ENCODE results near the gene DUSP7.
"Not testable (repeated sequence)": the region's sequence is repeated elsewhere in the genome, so short reads cannot be mapped to it uniquely, and the experiment has no call there.

The DUSP7 gene

GRCh38 chr3:52044869-52045619, 11.3 kb downstream of the DUSP7 start:
- DNase-seq, result no peak

GRCh38 chr3:52043750-52044149, 12.6 kb downstream of the DUSP7 start:
- no peak for DNase-seq

- DNase-seq, result not testable (repeated sequence)
These were observed 13.3 kb downstream of the DUSP7 start for GRCh38 chr3:52043039-52043438.

GRCh38 chr3:52041118-52041731, 15.1 kb downstream of the DUSP7 start:
- DNase-seq, result no peak

- DNase-seq, result no peak
These were observed 15.8 kb downstream of the DUSP7 start for GRCh38 chr3:52040600-52040999.

DNA sequence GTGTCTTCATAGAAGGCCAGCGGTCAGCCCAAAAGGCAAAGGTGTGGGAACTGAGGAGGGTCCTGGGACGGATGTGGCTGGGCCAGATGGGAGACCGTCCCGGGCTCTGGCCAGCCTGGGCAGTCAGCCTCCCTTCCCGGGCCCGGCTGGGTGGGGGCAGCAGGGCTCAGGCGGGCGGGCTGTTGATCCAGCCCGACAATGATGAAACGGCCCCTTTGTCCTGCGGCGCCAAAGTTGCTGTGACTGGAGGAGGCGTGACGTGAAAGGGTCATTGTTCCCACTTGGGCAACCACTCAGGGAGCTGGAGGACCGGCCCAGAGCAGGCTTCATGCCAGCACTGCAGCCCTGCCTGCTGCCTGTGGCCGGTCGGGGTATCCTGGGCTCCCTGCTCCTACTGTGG, 16.5 kb downstream of the DUSP7 start:
- peak; percentile 32 for DNase-seq

DNA sequence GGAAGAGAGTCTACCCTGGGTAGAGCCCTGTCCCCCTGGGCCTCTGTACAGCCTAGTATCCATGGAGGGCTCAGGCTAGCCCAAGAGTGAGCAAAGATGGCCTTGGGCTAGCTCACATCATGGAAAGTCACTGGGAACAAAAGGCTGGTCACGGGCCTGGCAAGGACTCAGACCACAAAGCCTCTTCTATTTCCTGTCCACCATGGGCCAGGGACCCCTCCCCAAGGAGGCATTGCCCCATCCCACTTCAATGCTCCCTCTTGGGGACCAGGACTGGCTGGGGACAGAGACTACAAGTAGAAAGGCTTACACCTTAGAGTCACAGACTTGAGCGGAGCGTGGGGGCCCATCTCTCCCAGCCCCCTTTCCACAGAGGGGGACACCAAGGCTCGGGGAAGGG, 16.9 kb downstream of the DUSP7 start:
- DNase-seq, result no peak

DNA sequence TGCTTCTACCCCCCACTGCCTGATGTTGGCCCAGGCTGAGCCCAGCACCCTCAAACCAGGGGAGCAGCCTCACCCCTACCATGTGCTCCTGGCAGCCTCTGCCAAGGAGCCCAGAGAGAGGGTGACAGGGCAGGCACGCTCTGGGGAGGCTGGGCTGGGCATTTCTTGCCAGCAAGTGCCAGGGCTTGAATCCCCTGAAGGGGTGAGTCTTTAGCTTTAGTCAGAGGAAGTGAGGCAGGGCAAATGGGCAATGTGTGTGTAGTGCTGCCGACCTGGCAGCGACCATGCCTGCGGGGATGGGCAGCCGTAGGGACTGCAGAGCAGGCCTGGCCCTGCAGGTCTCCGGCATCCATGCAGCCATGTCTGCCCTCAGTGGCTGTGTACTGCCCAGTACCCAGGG, 18.1 kb downstream of the DUSP7 start:
- no peak for DNase-seq

GRCh38 chr3:52037291-52037690, 19.1 kb downstream of the DUSP7 start:
- no peak for DNase-seq

- DNase-seq, result no peak
These were observed 19.5 kb downstream of the DUSP7 start for GRCh38 chr3:52036829-52037228.

DNA sequence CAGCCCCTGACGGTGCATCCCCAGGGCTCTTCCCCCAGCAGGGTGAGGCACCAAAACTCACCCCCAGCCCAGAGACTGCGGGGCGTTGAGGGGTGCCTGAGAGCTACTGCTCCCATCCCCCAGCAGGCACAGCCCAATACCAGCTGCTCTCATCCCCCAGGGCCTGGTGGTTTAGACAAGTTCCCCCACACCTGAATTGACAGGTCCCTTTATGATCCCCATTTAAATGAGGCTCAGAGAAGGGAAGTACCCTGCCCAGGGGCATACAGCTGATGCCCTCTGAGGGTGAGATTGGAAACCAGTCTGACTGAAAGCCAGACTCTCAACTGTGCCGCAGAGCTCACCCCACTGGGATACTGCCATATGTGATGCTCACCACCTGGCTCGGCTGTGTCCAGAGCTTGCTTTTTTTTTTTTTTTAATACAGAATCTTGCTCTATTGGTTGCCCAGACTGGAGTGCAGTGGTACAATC, 20.1 kb downstream of the DUSP7 start:
- DNase-seq, result no peak

DNA sequence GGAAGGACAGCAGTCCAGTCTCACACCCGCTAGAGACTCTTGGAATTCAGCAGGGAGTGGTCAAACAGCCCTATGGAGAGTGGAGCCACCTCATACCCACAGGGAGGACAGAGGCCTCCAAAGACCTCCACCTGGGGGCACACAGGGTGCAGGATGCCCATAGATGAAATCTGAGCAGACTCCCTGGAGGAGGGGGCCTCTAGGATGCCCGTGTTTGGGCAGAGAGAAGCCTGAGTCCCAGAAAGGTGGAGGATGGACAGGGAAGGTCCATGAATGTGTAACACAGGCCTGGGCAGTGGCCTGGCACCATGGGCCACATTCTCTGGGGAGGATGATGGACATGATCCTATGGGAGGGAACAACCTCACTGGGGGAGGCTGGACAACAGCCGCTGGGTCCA, 21.7 kb downstream of the DUSP7 start:
- DNase-seq, result no peak

DNA sequence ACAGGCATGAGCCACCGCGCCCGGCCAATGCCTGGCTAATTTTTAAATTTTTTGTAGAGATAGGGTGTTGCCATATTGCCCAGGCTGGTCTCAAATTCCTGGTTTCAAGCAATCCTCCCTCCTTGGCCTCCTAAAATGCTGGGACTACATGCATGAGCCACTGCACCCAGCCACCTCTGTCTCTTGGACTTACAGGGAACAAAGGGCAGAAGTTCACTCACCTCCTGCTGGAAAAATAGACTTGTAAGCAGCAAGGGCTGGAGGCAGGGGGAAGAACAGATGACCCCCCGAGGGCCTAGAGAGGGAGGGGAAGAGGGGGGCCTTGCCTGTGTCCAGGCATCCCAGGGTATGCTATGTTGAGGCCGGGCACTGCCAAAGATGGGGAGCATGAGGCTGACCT, 22.2 kb downstream of the DUSP7 start:
- no peak for DNase-seq

- DNase-seq, result not testable (repeated sequence)
These were observed 22.6 kb downstream of the DUSP7 start for GRCh38 chr3:52033748-52034147.

DNA sequence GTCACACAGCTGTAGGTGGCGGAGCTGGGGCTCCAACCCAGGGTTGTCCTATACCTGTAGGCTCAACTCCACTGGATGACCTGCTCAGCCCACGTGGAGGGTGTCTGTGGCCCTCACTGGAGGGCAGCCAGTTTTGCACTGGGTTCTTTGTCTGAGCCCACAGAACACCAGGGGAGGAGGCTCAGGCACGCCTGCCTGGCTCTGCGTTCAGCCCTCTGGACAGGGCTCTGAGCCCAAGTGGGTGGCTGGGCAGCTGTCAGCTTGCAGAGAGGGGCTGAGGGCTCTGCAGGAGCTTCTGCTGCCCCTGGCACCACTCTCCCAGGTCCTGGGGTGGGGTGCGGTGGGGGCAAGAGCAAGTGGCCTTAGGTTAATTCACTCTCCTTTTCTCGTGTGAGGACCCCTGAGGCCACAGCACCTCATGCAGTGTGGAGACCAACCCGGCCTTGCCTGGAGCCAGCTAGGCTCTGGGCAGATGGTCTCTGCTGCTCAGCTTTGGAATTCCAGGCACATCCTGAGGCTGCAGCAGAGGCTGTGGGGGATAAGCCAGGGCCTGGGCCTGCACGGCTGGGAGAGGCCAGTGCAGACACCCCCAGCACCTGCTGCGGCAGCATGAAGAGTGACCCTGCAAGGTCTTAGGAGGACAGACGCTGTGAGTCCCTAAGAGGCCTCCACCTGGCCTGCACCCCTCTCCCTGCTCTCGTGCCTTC, 23.5 kb downstream of the DUSP7 start:
- no peak for DNase-seq

- no peak for DNase-seq
These were observed 24.5 kb downstream of the DUSP7 start for GRCh38 chr3:52031896-52032295.

DNA sequence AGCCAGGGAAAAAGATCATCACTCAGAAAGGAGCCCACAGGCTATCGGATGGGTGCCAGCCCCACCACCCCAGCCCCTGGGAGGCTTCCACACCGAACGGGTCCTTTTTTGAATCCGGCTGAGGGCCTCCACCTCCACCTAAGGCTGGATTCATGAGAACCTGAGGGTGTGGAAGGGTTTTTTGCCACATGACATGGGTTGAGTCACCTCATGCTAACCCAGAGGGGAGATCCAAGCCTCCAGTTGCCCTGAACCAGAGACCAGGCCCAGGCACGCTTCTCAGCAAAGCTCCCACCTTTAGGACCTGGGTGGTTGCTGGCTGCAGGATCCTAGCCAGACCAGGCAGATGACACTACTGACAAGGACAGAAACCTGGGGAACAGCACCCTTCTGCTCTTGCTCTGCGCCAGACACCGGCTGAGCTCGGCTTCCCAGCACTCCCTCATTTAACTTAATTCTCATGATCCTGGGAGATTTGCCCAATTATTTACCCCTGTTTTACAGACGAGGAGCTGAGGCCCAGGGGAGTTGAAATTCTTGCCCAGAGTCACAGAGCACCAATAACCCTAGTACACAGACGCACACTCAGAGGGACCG, 25.6 kb downstream of the DUSP7 start:
- DNase-seq, result no peak

DNA sequence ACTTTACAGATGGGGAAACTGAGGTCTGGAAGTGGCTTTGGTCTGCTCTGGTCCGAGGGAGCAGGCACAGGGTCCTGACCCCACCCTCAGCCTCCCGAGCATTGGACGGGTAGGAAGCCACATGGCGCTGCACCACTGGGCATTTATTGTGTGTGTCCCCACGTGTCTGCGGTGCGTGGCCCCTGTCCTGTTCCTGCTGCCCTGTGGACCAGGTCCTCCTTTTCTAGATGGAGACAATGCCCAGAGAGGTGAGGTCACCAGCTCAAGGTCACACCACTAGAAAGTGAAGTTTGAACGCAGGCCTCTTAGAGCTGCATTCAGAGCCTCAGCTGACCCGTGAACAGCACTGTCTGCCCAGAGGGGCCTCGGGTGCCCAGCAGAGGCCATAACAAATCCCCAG, 26.8 kb downstream of the DUSP7 start:
- DNase-seq, result no peak

GRCh38 chr3:52029053-52029452, 27.3 kb downstream of the DUSP7 start:
- no peak for DNase-seq

DNA sequence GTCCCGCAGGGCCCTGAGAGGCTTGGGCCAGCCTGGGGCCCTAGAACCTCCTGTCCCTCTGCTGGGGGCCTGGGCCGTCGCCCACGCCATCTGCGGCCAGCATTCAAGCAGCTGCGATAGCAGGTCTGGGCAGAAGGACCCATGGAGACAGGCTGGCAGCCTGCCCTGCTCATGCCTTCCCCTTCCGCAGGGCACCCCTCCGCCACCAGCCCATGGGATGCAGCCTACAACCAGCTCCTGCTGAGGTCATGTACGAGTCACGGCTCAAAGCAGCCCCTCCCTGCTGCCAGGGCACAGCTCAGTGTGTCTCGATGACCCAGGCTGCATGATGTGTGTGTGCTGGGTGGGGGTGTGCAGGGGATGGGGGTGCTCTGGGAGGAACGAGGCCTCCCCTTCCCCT, 27.8 kb downstream of the DUSP7 start:
- no peak for DNase-seq

DNA sequence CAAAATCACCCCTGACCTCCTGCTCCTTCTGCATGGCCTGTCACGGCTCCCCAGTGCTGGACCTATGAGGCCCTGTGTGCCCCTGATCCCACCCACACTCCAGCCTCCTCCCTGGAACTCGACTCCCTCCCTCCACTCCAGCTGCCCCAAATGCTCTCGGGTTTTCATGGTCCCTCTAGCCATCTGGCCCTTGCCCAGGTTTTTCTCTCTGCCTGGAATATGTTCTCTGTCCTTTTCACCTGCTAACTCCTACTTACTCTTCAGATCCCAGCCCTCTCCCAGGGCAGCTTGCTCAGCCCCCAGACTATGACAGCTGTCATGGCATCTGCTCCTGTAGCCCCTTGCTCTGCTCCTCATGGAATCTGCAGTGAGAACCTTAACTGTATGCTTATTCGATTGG, 30.3 kb downstream of the DUSP7 start:
- no peak for DNase-seq

GRCh38 chr3:52025453-52025852, 30.9 kb downstream of the DUSP7 start:
- DNase-seq, result no peak

GRCh38 chr3:52024765-52025452, 31.5 kb downstream of the DUSP7 start:
- DNase-seq, result no peak
